WTC11 (cell line): ENCODE data around the gene SLC9A9.

ENCODE experiments used
- JUN ChIP-seq: sonication (generic); formaldehyde crosslinking; IDR thresholded peaks from 2 replicates; pipeline ENCODE4 v1.8.0; 2023; ENCODE audit warnings: mild to moderate bottlenecking, missing genetic modification reagents
- TF ChIP-seq, protein P1 (sequence below): sonication (generic); formaldehyde crosslinking; IDR thresholded peaks from 2 replicates; pipeline ENCODE4 v1.8.0; 2022; ENCODE audit warnings: mild to moderate bottlenecking, missing genetic modification reagents
- TF ChIP-seq, protein P2 (sequence below): fragments of 200-600 bp; IDR thresholded peaks from 2 replicates; pipeline ENCODE4 v1.8.0; 2022; ENCODE audit warnings: antibody characterized with exemption

DNA sequence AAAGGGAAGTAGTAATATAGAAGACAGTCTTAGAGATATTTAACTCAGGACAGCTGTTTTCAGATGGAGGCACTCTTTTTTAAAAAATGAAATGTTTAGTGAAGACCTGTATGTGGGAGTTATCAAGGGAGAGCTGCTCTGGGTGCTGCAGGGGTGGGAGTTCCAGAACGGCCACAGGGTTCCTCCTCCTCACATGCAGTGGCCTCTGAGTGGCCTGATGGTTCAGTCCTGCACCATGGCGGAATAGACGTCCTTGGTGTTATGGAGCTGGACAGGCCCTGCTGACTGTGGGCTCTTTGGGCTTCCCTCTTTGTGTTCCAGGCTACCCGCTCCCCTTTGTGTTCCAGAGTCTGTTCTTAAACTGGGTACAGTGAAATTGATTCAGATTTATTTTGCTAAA, 602.6 kb downstream of the SLC9A9 start:
- TF ChIP-seq, protein P1, sequence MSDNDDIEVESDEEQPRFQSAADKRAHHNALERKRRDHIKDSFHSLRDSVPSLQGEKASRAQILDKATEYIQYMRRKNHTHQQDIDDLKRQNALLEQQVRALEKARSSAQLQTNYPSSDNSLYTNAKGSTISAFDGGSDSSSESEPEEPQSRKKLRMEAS: no peak
- TF ChIP-seq, protein P2, sequence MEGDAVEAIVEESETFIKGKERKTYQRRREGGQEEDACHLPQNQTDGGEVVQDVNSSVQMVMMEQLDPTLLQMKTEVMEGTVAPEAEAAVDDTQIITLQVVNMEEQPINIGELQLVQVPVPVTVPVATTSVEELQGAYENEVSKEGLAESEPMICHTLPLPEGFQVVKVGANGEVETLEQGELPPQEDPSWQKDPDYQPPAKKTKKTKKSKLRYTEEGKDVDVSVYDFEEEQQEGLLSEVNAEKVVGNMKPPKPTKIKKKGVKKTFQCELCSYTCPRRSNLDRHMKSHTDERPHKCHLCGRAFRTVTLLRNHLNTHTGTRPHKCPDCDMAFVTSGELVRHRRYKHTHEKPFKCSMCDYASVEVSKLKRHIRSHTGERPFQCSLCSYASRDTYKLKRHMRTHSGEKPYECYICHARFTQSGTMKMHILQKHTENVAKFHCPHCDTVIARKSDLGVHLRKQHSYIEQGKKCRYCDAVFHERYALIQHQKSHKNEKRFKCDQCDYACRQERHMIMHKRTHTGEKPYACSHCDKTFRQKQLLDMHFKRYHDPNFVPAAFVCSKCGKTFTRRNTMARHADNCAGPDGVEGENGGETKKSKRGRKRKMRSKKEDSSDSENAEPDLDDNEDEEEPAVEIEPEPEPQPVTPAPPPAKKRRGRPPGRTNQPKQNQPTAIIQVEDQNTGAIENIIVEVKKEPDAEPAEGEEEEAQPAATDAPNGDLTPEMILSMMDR: no peak
- TF ChIP-seq JUN (CRISPR knock-in tag): no peak
